22Rv1 (cell line): Measurements from ENCODE around the gene E2F7.
"Not testable (repeated sequence)": the region's sequence is repeated elsewhere in the genome, so short reads cannot be mapped to it uniquely, and the experiment has no call there.

Experiments
- H3K27ac ChIP-seq: fragments of 450-650 bp; 2 replicates; pipeline ENCODE4 v1.5.1; 2017
- CTCF ChIP-seq: fragments of 450-650 bp; IDR thresholded peaks from 2 replicates; pipeline ENCODE4 v1.5.1; 2017; ENCODE audit warnings: mild to moderate bottlenecking
- ZFX ChIP-seq: fragments of 450-650 bp; IDR thresholded peaks from 2 replicates; pipeline ENCODE4 v1.6.1; 2017; ENCODE audit warnings: antibody characterized with exemption, borderline replicate concordance

The E2F7 gene

GRCh38 chr12:77102691-77103090 is 37.3 kb upstream of the E2F7 start:
- H3K27ac ChIP-seq: no peak overlapping the region
- TF ChIP-seq ZFX (no peak), CTCF (no peak)

DNA sequence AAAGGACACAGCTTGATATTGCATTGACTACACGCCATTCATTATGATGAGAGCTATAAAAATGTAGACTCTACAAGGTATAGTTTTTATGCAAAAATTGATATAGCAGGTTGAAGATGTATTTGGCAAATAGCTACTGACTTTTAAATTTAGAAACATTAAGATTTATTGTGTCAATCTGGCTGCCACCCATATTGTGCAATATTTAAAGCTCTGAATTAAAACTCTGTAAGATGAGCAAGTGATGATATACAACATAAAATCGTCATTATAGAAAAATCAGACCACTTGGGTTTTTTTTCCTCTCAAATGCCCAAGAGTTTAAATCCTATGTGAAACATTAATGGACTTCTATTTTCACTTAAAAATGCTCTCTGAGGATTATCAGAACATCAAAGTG is 36.8 kb upstream of the E2F7 start:
- no peak overlapping the region for H3K27ac ChIP-seq
- TF ChIP-seq ZFX (no peak), CTCF (no peak)

GRCh38 chr12:77099799-77100198 is 34.4 kb upstream of the E2F7 start:
- no peak for TF ChIP-seq CTCF
- no peak for TF ChIP-seq ZFX
- no peak overlapping the region for H3K27ac ChIP-seq

DNA sequence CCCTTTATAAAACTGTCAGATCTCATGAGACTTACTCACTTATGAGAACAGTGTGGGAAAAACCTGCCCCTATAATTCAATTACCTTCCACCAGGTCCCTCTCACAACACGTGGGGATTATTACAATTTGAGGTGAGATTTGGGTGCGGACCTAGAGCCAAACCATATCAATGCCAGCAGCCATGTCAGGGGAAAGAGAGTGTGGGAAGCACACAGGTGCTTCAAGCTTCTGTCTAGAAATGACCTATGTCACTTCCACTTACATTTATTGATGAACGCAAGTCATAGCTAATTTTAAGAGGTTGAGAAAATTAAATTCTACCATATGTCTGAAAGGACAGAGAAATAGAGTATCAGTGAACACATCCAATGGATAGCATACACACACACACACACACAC is 32.5 kb upstream of the E2F7 start:
- no peak overlapping the region for H3K27ac ChIP-seq
- TF ChIP-seq CTCF (no peak), ZFX (no peak)

GRCh38 chr12:77092227-77092626 is 26.9 kb upstream of the E2F7 start:
- not testable (repeated sequence) for H3K27ac ChIP-seq

DNA sequence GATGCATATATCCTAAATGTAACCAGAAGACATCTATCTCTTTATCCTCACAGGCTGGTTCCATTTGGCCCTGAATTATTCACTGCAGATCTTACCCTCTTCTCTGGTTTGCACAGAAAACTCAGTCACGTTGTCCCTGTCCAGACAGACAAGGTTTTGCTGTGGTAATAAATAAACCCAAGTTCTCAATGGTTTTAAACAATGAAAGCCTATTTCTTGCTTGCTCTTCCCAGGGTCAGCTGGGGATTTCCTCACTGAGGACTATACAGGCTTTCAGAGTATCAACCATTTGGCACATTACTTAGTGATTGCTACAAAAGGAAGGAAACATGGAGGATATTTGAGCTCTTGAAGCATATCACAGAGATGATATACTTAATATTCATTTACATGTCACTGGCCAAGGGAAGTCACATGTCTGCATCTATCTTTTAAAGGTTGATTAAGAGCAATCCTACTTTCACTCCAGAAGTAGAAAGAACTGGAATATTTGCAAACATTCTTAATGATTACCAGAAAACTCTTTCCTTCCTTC is 24.4 kb upstream of the E2F7 start:
- no peak for TF ChIP-seq ZFX
- TF ChIP-seq CTCF: no peak
- no peak overlapping the region for H3K27ac ChIP-seq

DNA sequence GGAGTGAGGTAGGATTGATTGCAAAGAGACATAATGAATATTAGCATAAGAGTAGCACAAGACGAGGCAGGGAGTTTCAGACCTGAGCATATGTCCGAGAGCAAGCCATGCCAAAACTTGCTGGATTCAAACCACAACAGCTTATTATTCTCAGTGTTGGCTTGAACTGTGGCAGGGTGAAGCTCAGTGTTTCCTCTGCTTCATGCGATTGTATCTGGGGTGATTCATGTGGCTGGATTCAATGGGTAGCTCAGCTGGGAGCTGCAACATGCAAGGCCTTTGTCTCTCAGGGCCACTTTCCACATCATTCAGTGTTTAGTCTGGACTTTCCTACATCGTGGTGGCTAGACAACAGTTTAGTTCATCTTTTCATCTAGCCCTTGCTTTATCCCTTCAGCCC is 22.1 kb upstream of the E2F7 start:
- TF ChIP-seq CTCF (no peak), ZFX (no peak)
- H3K27ac ChIP-seq: no peak overlapping the region

GRCh38 chr12:77082021-77082420 is 16.7 kb upstream of the E2F7 start:
- no peak overlapping the region for H3K27ac ChIP-seq
- TF ChIP-seq CTCF (no peak), ZFX (no peak)
